SW480 (cell line): ENCODE results near the gene GCM1.
A peak's percentile ranks its signal among the peaks of the same experiment; 100 is the strongest.

Experiments used
- DNase-seq: peaks from one replicate; pipeline ENCODE4 v3.0.0-alpha.2; 2016; ENCODE audit warnings: low spot score

GCM1 gene

GRCh38 chr6:53151676-53152075 lies 3.0 kb upstream of the GCM1 start:
- DNase-seq = no peak

- DNase-seq = no peak
Observed at GRCh38 chr6:53144802-53145201, 3.8 kb downstream of the GCM1 start.

GRCh38 chr6:53143710-53144109 lies 4.9 kb downstream of the GCM1 start:
- DNase-seq = no peak

- no peak for DNase-seq
Observed at GRCh38 chr6:53142810-53143209, 5.8 kb downstream of the GCM1 start.

- no peak for DNase-seq
Observed at GRCh38 chr6:53139841-53140413, 8.7 kb downstream of the GCM1 start.

- no peak for DNase-seq
Observed at GRCh38 chr6:53136000-53136609, 12.5 kb downstream of the GCM1 start.

- DNase-seq = peak; percentile 17
Observed at GRCh38 chr6:53134601-53135235, 13.9 kb downstream of the GCM1 start.

- no peak for DNase-seq
Observed at GRCh38 chr6:53133961-53134360, 14.7 kb downstream of the GCM1 start.

GRCh38 chr6:53130569-53131290 lies 17.9 kb downstream of the GCM1 start:
- no peak for DNase-seq

GRCh38 chr6:53128842-53129241 lies 19.8 kb downstream of the GCM1 start:
- DNase-seq = no peak

- no peak for DNase-seq
Observed at GRCh38 chr6:53125276-53125675, 23.4 kb downstream of the GCM1 start.

GRCh38 chr6:53124131-53124800 lies 24.4 kb downstream of the GCM1 start:
- no peak for DNase-seq

GRCh38 chr6:53119772-53120409 lies 28.8 kb downstream of the GCM1 start:
- DNase-seq = peak; percentile 41

- peak; percentile 21 for DNase-seq
Observed at GRCh38 chr6:53119349-53119748, 29.3 kb downstream of the GCM1 start.

GRCh38 chr6:53115741-53116140 lies 32.9 kb downstream of the GCM1 start:
- peak; percentile 27 for DNase-seq

GRCh38 chr6:53115113-53115512 lies 33.5 kb downstream of the GCM1 start:
- DNase-seq = no peak

- DNase-seq = no peak
Observed at GRCh38 chr6:53113742-53114141, 34.9 kb downstream of the GCM1 start.

- DNase-seq = no peak
Observed at GRCh38 chr6:53112871-53113270, 35.8 kb downstream of the GCM1 start.

GRCh38 chr6:53112404-53112803 lies 36.2 kb downstream of the GCM1 start:
- peak; percentile 87 for DNase-seq

GRCh38 chr6:53111865-53112264 lies 36.8 kb downstream of the GCM1 start:
- DNase-seq = no peak

GRCh38 chr6:53109612-53110011 lies 39.0 kb downstream of the GCM1 start:
- no peak for DNase-seq

GRCh38 chr6:53107091-53107490 lies 41.5 kb downstream of the GCM1 start:
- DNase-seq = no peak
